Peyer's patch (tissue), 4 donors: Measurements from ENCODE around the gene COPA.

Experiments
- CTCF ChIP-seq, 6 experiments: fragments of 450-650 bp in 4 of 6; fragments of 200-600 bp in 2 of 6; sonication (generic) in 1 of 6; IDR thresholded peaks; one replicate each; pipeline ENCODE4 v1.5.1; 2017 to 2019; ENCODE audit warnings: antibody characterized with exemption in 6 of 6, mild to moderate bottlenecking in 3 of 6, moderate library complexity in 1 of 6
- POLR2A ChIP-seq, 2 donors: fragments of 450-650 bp; IDR thresholded peaks; one replicate each; pipeline ENCODE4 v1.5.1; 2017; ENCODE audit warnings: antibody characterized with exemption in 2 of 2, mild to moderate bottlenecking in 2 of 2, moderate library complexity in 2 of 2

- TF ChIP-seq CTCF (IDR thresholded peaks at IDR 0.05) (no peak), POLR2A (IDR thresholded peaks at IDR 0.05) (no peak)
Observed at GRCh38 chr1:160362168-160362957, 19.3 kb upstream of the COPA start.
